Measurements from ENCODE around the gene OR1N2.
"Not testable (repeated sequence)": the region's sequence is repeated elsewhere in the genome, so short reads cannot be mapped to it uniquely, and the experiment has no call there.

Gene OR1N2, protein sequence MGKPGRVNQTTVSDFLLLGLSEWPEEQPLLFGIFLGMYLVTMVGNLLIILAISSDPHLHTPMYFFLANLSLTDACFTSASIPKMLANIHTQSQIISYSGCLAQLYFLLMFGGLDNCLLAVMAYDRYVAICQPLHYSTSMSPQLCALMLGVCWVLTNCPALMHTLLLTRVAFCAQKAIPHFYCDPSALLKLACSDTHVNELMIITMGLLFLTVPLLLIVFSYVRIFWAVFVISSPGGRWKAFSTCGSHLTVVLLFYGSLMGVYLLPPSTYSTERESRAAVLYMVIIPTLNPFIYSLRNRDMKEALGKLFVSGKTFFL

DNA sequence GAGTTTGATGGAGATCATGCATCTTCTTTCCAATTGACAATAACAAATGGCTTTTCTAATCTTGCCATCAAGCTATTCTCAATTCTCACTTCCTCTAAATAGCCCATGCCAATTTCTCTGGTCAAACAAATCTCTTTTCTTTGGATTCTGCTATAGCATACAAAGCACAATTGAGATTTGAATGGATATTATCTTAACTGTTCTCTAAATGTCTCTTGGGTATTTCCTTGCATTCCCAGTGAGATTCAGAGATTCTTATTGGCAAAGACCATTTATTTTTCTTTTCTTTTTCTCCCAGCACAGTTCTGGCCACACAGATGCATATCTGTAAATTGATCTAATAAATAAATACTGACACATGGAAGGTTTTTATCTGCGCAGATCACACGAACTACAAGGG is at the start of gene OR1N2:
TSS of gene OR1N2 (plus strand) at position 301 of the 400 bp plus-strand sequence. CDS start 100 bp downstream, outside the sequence.
- DNase-seq (ENCODE audit: low read depth), result no peak

DNA sequence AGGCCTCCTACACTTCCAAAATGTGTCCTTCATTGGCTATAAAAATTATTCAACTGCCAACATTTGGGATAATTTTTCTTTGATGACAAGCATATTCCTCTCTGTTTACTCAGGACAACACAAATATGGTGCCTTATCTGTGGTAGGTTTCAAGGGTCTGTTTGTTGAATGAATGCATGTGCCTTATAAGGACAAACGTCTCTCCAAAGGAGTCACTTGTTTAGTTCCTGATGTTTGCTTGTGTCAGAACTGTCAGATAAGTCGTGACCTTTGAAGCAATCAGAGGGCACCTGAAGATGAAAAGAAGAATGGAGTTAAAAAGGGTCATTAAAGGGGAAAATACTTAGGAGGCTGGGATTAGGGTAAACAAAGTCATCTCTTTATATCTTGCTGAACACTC is 45.9 kb upstream of the OR1N2 start:
- no peak for DNase-seq (ENCODE audit: low read depth)

DNA sequence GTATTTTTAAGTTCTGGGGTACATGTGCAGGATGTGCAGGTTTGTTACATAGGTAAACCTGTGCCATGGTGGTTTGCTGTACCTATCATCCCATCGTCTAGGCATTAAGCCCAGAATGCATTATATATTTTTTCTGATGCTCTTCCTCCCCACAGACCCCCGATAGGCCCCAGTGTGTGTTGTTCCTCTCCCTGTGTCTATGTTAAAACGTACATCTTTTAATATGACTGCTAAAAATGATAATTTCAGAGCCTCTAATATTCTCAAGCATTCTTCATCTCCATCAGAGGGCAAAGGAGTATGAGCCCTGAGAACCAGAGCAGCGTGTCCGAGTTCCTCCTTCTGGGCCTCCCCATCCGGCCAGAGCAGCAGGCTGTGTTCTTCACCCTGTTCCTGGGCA is 42.4 kb upstream of the OR1N2 start, which contains the start of gene OR1J2:
TSS of gene OR1J2 (plus strand) at position 301 of the 400 bp plus-strand sequence. CDS start at position 301, 0 bp downstream.
- no peak for DNase-seq (ENCODE audit: low read depth)

DNA sequence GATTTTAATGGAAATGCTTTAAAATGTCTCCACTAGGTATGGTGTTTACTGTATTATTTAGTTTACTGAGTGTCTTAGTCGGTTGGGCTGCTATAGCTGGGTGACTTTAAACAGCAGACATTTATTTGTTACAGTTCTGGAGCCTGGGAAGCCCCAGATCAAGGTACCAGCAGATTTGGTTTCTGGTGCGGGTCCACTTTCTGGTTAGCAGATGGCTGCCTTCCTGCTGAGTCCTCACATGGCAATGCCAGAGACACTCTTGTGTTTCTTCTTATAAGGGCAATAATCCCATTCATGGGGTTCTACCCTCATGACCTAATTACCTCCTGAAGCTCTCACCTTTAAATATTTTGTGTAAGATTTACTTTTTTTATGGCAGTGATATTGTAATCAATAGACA is 34.7 kb upstream of the OR1N2 start:
- DNase-seq (ENCODE audit: low read depth), result no peak

DNA sequence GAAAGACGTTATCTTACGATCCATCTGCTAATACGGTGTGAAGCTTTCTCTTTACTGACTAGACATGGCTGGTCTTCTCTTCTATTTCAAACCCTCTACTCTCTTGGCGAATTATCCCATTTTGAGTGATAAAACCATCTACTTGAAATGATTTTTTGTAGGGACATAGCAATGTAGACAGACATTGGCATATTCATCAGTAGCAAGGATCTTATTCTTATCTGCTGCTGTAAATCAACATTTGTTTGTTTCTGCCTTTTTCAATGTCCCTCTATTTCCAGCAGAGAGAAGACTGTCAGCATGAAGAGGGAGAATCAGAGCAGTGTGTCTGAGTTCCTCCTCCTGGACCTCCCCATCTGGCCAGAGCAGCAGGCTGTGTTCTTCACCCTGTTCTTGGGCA is 34.1 kb upstream of the OR1N2 start, which contains the start of gene OR1J4:
TSS of gene OR1J4 (plus strand) at position 301 of the 400 bp plus-strand sequence. CDS start at position 301, 0 bp downstream.
- DNase-seq (ENCODE audit: low read depth), result no peak

DNA sequence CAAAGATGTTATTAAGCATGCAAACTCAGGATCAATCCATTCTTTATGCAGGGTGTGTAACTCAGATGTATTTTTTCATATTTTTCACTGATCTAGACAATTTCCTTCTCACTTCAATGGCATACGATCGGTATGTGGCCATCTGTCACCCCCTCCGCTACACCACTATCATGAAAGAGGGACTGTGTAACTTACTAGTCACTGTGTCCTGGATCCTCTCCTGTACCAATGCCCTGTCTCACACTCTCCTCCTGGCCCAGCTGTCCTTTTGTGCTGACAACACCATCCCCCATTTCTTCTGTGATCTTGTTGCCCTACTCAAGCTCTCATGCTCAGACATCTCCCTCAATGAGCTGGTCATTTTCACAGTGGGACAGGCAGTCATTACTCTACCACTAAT is 33.5 kb upstream of the OR1N2 start:
- no peak for DNase-seq (ENCODE audit: low read depth)

DNA sequence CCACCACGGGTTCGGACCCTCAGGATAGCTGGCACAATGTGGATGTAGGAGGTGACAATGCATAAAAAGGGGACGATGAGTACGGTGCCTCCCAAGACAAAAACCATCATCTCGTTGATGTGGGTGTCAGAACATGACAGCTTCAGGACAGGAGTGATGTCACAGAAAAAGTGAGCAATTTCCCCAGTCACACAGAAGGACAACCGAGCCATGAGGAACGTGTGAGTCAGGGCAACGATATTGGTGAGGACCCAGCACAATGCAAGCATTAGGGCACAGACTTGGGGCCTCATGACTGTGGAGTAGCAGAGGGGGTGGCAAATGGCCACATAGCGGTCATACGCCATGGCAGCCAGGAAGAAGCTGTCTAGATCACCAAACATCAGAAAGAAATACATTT is 26.3 kb upstream of the OR1N2 start:
- no peak for DNase-seq (ENCODE audit: low read depth)

DNA sequence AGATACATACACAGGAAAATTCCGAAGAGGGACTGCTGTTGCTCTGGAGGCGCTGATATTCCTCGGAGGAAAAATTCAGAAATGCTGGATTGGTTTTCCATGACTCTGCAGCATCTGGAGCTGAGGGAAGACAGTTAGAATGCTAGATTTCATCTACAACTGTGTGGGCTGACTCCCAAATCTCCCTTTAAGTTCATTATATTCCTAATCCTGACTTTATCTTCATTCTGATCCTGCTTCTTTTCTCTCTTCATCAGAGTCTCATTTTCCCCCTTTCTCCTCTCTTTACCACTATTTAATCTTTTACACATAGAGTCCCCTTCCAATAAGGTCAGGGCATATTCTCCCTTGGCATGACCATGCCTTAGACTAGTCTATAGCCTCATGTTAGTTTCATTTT is 25.7 kb upstream of the OR1N2 start, which contains the start of gene OR1N1:
TSS of gene OR1N1 (minus strand) at position 101 of the 400 bp plus-strand sequence. CDS start at position 101, 0 bp downstream.
- no peak for DNase-seq (ENCODE audit: low read depth)

DNA sequence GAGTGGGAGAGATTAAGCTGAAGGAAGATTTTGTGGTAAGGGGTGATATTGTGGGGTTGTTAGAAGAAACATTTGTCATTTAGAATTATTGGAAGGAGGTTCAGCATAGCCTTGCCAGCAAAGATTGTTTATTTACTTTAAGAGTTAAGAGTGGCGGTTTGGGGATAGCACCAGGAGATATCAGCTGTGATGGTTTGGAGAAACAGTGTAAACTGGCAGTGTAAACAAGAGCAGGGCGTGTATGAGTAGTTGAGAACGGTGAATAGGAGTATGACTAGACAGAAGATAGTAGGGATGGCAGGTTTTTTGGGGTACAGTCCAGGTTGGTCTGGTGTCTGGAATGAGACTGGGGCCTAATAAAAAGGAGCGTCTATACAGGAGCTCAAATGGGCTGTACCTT is 21.8 kb upstream of the OR1N2 start:
- DNase-seq (ENCODE audit: low read depth), result not testable (repeated sequence)

DNA sequence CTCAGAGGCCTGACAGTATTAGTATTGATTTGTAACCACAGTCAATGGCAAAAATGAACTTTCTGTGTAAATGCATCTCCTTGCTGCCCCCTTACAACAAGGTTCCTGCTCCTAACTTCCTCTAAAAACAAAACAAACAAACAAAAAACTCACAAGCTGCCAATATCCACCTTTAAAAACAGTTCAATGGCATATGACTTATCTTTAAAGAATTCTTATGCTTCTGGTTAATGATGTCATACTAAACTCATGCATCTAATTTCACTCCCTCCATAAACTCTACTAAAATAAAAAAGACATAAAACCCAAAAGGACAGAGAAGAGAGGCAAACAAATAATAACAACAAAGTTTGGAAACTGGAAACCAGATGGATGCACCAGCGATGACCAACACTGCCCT is 16.8 kb upstream of the OR1N2 start:
- DNase-seq (ENCODE audit: low read depth), result no peak

DNA sequence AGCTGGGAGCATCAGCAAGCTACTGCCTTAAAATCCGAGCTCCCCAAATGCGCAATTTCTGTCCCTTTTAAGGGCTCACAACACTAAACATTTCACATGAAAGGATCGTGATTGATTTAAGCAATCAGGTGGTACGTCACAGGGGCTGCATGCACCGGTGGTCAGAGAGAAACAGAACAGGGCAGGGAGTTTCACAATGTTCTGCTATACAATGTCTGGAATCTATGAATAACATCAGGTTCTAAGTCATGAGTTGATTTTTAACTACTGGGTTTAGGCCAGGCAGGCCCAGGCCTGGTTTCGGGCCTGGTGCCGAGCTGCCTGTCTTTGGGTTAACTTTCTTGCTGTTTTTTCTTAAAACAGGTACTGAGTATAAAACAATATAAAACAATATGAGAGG is 15.8 kb upstream of the OR1N2 start:
- DNase-seq (ENCODE audit: low read depth), result not testable (repeated sequence)

DNA sequence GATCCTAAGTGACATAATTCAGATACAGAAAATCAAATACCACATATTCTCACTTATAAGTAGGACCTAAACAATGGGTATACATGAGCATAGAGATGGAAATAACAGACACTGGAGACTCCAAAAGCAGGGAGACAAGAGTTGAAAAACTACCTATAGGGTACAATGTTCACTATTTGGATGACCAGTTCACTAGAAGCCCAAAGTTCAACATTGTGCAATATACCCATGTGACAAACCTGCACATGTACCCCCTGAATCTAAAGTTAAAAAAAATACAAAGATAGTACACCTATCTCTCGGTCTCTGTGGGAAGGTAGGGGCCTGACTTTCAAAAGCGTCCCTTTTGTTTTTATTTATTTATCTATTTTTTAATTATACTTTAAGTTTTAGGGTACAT is 14.2 kb upstream of the OR1N2 start:
- no peak for DNase-seq (ENCODE audit: low read depth)

DNA sequence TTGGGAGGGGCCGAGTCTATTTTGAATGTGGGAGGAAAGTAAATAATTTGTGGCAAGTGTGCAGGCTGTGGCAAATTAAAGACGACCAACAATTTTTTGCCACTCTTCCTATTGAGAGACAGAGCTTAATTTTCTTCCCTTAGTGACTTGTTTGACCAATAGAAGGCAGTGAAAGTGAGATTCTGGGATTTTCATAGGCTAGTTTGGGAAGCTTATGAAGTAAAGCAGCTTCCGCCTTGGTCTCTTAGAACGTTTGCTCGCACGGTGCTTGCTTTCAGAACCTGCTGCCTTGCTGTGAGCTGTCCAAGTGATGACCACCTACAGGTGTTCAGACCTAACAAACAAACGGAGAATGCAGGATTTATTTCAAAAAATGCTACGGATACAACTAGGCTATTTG is 6.7 kb upstream of the OR1N2 start:
- DNase-seq (ENCODE audit: low read depth), result no peak

DNA sequence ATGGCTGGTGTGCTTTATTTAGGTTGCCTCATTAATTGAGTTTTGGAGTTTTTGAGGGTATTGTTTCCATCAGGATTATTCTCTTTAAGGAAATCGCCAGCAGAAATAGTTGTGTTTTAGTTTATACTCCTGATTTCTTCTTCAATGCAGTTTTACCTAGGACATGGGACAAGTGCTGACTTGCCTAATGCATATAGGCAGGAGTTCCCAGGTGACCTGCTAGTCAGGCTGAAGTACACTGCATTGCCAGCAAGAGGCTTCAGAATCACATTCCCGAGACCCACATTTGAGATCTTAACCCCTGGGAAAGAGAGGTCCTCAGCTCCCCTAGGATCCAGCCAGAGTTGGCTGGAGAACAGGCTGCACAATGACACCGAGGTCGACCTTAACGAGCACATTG is 1.5 kb upstream of the OR1N2 start:
- no peak for DNase-seq (ENCODE audit: low read depth)

DNA sequence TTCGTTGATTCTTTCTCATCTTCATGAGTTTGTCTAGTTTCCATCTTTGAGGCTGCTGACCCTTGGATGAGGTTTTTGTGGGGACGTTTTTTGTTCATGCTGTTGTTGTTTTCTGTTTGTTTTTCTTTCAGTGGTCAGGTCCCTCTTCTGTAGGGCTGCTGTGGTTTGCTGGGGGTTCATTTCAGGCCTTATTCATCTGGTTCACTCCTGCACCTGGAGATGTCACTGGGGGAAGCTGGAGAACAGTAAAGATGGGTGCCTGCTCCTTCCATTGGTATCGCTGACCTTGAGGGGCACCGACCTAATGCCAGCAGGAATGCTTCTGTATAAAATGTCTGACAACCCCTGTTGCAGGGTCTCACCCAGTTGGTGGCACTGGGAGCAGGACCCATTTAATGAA is 8.5 kb downstream of the OR1N2 start:
- DNase-seq (ENCODE audit: low read depth), result no peak

DNA sequence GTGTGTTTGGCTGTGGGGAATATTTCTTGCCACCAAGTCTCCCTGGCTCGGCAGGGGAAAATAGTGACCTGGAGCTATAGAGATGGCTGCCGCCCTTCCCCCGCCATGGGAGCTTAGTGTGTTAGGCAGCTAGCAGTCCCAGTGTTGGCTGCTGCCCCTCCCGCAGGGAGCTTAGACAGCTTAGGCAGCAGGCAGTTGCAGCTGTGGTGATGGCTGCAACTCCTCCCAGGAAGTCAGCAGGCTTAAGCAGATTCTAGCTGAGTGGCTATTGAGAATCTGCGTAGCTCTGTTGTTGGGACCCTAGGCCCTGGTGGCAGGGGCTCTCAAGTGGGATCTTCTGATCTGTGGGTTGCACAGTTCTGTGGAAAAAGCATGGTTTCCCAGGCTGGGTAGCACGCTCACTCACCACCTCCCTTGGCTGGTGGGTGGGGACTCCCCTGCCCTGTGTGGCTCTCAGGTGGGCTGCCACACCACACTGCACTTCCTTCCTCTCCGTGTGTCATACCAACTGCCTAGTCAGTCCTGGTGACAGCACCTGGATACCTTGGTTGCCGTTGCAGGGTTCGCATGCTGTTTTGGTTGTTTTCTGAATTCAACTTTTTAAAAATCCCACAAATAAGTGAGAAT is 9.3 kb downstream of the OR1N2 start:
- no peak for DNase-seq (ENCODE audit: low read depth)

DNA sequence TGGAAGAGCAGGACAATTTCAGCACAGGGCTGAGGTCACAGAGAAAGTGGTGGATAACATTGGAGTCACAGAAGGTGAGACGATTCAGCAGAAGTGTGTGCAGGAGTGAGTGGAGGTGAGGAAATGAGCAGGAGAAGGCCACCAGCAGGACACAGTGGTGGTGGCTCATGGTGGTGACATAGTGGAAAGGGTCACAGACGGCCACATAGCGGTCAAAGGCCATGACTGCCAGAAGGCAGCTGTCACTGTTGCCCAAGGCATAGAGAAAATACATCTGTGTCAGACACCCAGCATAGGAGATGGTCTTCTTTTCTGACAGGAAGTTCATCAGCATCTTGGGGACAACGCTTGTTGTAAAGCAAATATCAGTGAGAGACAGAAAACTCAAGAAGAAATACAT is 15.0 kb downstream of the OR1N2 start:
- DNase-seq (ENCODE audit: low read depth), result no peak

DNA sequence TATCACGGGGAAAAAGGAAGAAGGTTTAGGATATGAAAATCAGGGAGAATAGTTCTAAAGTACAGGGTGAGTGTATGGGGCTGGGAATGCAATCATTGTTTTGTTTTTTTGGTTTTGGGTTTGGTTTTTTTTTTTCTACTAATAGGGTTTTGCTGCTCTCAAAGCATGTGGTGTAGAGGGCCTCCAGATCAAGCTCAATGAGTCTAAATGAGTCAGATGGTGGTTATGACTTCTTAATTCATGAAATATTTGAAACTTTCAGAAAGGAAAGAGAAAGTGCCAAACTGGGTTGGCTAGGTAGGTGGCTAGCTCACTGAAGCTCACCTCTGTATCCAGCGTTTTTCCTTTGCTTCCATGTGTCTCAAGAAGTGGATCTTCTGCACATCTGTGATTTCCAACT is 19.5 kb downstream of the OR1N2 start:
- DNase-seq (ENCODE audit: low read depth), result no peak

DNA sequence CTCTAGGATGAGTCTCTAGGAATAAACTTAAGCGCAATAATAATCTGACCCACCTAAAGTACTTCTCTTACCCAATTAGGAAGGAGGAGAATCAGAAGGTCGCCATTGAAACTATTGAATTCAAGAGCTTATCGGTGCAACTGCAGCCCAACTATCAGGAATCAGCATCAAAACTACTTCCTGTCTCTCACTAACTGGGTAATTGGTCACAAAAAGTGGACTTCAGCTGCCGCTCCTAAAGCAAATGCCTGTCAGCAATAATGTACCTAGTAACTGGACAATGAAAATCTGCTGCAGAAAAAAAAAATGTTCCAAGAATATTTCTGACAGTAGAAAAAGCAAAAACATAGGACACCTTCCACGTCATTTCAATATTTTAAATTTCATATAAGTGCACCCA is 27.0 kb downstream of the OR1N2 start:
- no peak for DNase-seq (ENCODE audit: low read depth)

DNA sequence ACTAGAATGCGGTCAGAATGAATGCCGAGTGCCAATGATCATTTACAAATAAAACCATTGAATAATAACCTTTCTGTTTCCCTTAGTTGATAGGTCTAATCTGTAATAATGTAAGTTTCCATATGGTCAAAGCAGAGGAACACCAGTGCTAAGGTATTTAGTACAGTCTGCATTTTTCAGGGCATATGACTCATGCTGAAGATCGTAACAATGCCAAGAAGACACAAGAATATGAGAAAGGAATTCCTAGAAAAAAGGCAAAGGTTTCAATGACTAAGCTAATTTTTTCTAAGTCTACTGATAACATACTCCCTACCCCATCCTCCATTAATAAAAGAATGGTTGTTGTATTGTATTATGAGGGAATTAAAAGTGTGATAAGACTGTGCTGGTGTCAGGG is 27.4 kb downstream of the OR1N2 start:
- DNase-seq (ENCODE audit: low read depth), result no peak

DNA sequence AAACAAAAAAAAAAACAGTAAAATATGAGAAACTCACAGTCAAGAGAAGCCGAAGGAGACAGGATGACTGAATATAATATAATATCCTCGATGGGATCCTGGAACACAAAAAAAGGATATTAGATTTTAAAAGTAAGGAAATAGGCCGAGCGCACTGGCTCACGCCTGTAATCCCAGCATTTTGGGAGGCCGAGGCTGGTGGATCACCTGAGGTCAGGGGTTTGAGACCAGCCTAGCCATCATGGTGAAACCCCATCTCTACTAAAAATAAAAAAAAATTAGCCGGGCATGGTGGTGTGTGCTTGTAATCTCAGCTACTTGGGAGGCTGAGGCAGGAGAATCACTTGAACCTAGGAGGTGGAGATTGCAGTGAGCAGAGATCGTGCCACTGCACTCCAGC is 30.4 kb downstream of the OR1N2 start, which contains the start of gene OR1L8:
TSS of gene OR1L8 (minus strand) at position 101 of the 400 bp plus-strand sequence. CDS start 14,907 bp downstream, outside the sequence.
- DNase-seq (ENCODE audit: low read depth), result not testable (repeated sequence)
